ENCODE data around the gene NEDD9. TPM values are rescaled to one million over a fixed set of nuclear protein-coding genes. Genes with fewer than 3 reads are reported as not detected.

Gene NEDD9
- total and polyA plus RNA-seq, 2 of the 13 experiments (the other 11 are each of a cell fraction or from before 2014, with no cell fraction given) = 27.1 to 389 TPM

- TF ChIP-seq ZNF275 (CRISPR knock-in tag; IDR thresholded peaks at IDR 0.05; ENCODE audit: borderline replicate concordance) (no peak), ZNF451 (CRISPR knock-in tag; IDR thresholded peaks at IDR 0.05) (no peak; the same call in 1 of the 2 replicates), HIC2 (CRISPR knock-in tag; IDR thresholded peaks at IDR 0.05; ENCODE audit: low read depth) (0 out of 2 replicates have a peak, but pooled peaks have one; percentile 26), ZNF232 (CRISPR knock-in tag; IDR thresholded peaks at IDR 0.05; ENCODE audit: borderline replicate concordance) (0 out of 2 replicates have a peak, but pooled peaks have one; percentile 20), HMGXB4 (CRISPR knock-in tag; IDR thresholded peaks at IDR 0.05; ENCODE audit: borderline replicate concordance in 1 of 2, low read depth in 1 of 2) (no peak), ZNF580 (CRISPR knock-in tag; IDR thresholded peaks at IDR 0.05; ENCODE audit: borderline replicate concordance, low read depth) (0 out of 2 replicates have a peak, but pooled peaks have one; percentile 33), ZNF251 (CRISPR knock-in tag; IDR thresholded peaks at IDR 0.05) (no peak), CTCF (CRISPR knock-in tag; IDR thresholded peaks at IDR 0.05) (peak; percentile 13; the same call in 1 of the 2 replicates), BCL6 (CRISPR knock-in tag; IDR thresholded peaks at IDR 0.05) (0 out of 2 replicates have a peak, but pooled peaks have one; percentile 40), ZMYM4 (CRISPR knock-in tag; IDR thresholded peaks at IDR 0.05) (peak; percentile 77), AKAP8 (CRISPR knock-in tag; IDR thresholded peaks at IDR 0.05) (no peak), IRF1 (CRISPR knock-in tag; IDR thresholded peaks at IDR 0.05; ENCODE audit: low read depth) (no peak), TFDP2 (CRISPR knock-in tag; IDR thresholded peaks at IDR 0.05) (no peak), ZNF773 (CRISPR knock-in tag; IDR thresholded peaks at IDR 0.05; ENCODE audit: borderline replicate concordance) (no peak), ZNF180 (CRISPR knock-in tag; IDR thresholded peaks at IDR 0.05; ENCODE audit: borderline replicate concordance, low read depth) (no peak), BATF2 (CRISPR knock-in tag; IDR thresholded peaks at IDR 0.05) (no peak)
Measured at GRCh38 chr6:11164717-11165646, 67.5 kb downstream of the NEDD9 start (continued).

Measured in HepG2 (cell line).